GM18507 (cell line): ENCODE results near the gene RAB36.

Source experiments
- DNase-seq: peaks from one replicate; pipeline ENCODE4 v3.0.0; 2011; ENCODE audit warnings: low read depth; ENCODE audit not compliant: insufficient read length; ENCODE audit errors: extremely low spot score
- FAIRE-seq: peaks from 2 replicates; lab custom pipeline; 2011; peaks lifted over from hg19 to GRCh38; lab: Jason Lieb, UNC

RAB36 gene

GRCh38 chr22:23175817-23176644, 30.8 kb downstream of the RAB36 start:
- FAIRE-seq (no peak), DNase-seq (no peak)

GRCh38 chr22:23176645-23177027, 31.4 kb downstream of the RAB36 start:
- DNase-seq (no peak), FAIRE-seq (no peak)

GRCh38 chr22:23177197-23177596, 31.9 kb downstream of the RAB36 start:
- no peak for FAIRE-seq
- DNase-seq = no peak

GRCh38 chr22:23178512-23179254, 33.4 kb downstream of the RAB36 start:
- peak; percentile 79 for FAIRE-seq

GRCh38 chr22:23179381-23180299, 34.4 kb downstream of the RAB36 start:
- FAIRE-seq (no peak), DNase-seq (no peak)

More at GRCh38 chr22:23178512-23179254, 33.4 kb downstream of the RAB36 start:
- DNase-seq = no peak

- DNase-seq (peak; percentile 65), FAIRE-seq (no peak)
These were observed 35.1 kb downstream of the RAB36 start, which contains the start of gene BCR for GRCh38 chr22:23180301-23180892. TSS of gene BCR (plus strand) at chr22:23180509. CDS start at chr22:23180961, 452 bp downstream.

- no peak for FAIRE-seq
- no peak for DNase-seq
These were observed 35.8 kb downstream of the RAB36 start for GRCh38 chr22:23180893-23181720.

- FAIRE-seq = no peak
- DNase-seq = no peak
These were observed 36.5 kb downstream of the RAB36 start for GRCh38 chr22:23181721-23182308.

- DNase-seq = no peak
- peak; percentile 73 for FAIRE-seq
These were observed 37.2 kb downstream of the RAB36 start for GRCh38 chr22:23182309-23183060.

- no peak for FAIRE-seq
These were observed 37.9 kb downstream of the RAB36 start for GRCh38 chr22:23183061-23183698.

GRCh38 chr22:23184100-23184763, 39.0 kb downstream of the RAB36 start:
- no peak for DNase-seq
- FAIRE-seq = no peak

More at GRCh38 chr22:23183061-23183698, 37.9 kb downstream of the RAB36 start:
- no peak for DNase-seq

- FAIRE-seq (no peak), DNase-seq (no peak)
These were observed 39.5 kb downstream of the RAB36 start for GRCh38 chr22:23184764-23185113.

GRCh38 chr22:23187211-23187610, 41.9 kb downstream of the RAB36 start:
- DNase-seq (no peak), FAIRE-seq (no peak)

- DNase-seq (no peak), FAIRE-seq (no peak)
These were observed 42.8 kb downstream of the RAB36 start for GRCh38 chr22:23187871-23188700.

GRCh38 chr22:23190526-23190925, 45.2 kb downstream of the RAB36 start:
- FAIRE-seq (no peak), DNase-seq (no peak)

GRCh38 chr22:23192133-23192532, 46.9 kb downstream of the RAB36 start:
- DNase-seq = no peak
- FAIRE-seq = no peak
